Fibroblast of mammary gland (primary cell): ENCODE data around the gene TGM2.

Experiments used
- DNase-seq: peaks from one replicate; pipeline ENCODE4 v3.0.0-alpha.2; 2010; ENCODE audit warnings: low read depth
- H3K4me3 ChIP-seq: 2 replicates; pipeline ENCODE4 v1.5.1; 2011; ENCODE audit warnings: low read depth, mild to moderate bottlenecking, low read length, moderate library complexity; ENCODE audit not compliant: control insufficient read depth
- TF ChIP-seq, protein P1 (sequence below): conservative IDR thresholded peaks from 2 replicates; pipeline ENCODE4 v1.5.1; 2011; ENCODE audit warnings: low read depth, low read length, inconsistent platforms; ENCODE audit not compliant: control insufficient read depth, insufficient read depth

TGM2 gene

DNA sequence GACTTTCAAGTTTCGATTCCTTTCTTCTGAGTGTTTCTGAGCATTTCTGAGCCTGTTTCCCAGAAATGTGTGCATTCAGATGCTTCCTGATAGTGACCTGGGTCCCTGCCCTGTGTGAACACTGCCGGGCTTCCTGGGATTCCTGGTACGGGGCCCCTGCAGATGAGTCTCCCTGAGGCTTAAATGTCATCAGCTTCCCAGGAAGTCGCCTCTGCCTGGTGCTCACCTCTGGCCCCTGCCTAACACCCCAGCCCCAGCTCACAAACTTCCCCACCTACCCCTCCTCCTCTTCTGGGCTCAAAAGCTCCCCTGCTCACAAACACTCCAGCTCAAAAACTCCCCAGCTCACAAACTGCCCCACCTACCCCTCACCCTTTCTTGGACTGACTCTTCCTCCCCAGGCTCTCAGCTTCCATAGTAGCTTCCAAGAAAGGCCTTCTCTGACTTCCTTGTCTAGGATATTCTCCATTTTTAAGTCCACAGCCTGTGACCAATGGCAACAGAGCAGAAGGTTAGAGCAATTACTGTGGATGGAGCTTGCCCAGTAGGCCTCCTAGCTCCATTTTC is 42.0 kb downstream of the TGM2 start:
- DNase-seq, result no peak
- no peak overlapping the region for H3K4me3 ChIP-seq
- TF ChIP-seq, protein P1, sequence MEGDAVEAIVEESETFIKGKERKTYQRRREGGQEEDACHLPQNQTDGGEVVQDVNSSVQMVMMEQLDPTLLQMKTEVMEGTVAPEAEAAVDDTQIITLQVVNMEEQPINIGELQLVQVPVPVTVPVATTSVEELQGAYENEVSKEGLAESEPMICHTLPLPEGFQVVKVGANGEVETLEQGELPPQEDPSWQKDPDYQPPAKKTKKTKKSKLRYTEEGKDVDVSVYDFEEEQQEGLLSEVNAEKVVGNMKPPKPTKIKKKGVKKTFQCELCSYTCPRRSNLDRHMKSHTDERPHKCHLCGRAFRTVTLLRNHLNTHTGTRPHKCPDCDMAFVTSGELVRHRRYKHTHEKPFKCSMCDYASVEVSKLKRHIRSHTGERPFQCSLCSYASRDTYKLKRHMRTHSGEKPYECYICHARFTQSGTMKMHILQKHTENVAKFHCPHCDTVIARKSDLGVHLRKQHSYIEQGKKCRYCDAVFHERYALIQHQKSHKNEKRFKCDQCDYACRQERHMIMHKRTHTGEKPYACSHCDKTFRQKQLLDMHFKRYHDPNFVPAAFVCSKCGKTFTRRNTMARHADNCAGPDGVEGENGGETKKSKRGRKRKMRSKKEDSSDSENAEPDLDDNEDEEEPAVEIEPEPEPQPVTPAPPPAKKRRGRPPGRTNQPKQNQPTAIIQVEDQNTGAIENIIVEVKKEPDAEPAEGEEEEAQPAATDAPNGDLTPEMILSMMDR, result no peak

- no peak overlapping the region for H3K4me3 ChIP-seq
- no peak for DNase-seq
- TF ChIP-seq, protein P1, result no peak
Measured at GRCh38 chr20:38121741-38122140, 43.3 kb downstream of the TGM2 start.

DNA sequence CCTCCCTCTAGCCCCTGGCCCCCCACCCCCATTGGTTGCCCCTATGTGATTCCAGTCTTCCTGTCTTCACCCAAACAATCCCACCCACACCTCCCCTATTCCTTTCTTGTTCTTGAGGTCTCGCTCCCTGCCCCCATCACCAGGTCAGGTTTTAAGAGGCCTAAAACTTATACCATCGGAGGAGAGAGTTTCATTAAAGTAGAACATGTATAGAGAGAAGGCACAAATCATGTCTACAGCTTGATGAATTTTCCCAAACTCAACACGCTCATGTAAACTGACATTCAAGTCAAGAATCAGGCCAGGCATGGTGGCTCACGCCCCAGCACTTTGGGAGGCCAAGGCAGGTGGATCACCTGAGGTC is 44.5 kb downstream of the TGM2 start:
- H3K4me3 ChIP-seq, result no peak overlapping the region
- TF ChIP-seq, protein P1, result no peak
- DNase-seq, result no peak

- no peak for DNase-seq
- TF ChIP-seq, protein P1, result no peak
- no peak overlapping the region for H3K4me3 ChIP-seq
Measured at GRCh38 chr20:38119446-38119845, 45.6 kb downstream of the TGM2 start.

DNA sequence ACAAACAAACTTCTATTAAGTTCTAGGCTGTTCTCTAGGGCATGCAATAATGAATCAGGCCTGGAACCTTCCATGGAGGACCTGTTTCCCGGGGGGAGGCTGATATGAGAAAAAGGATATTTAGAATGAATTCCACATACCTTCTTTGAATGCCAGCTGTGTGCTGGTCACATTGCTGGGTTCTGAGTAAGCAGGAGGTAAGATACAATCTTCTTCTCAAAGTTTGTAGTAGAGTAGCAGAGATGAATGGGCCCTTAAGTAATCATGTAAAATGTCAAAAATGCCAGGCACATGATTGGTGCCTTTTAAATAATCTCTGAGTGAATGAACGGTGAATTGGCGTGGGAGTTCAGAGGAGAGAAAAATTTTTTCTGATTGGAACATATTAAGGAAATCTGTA is 47.4 kb downstream of the TGM2 start:
- DNase-seq, result no peak
- no peak overlapping the region for H3K4me3 ChIP-seq
- TF ChIP-seq, protein P1, result no peak

DNA sequence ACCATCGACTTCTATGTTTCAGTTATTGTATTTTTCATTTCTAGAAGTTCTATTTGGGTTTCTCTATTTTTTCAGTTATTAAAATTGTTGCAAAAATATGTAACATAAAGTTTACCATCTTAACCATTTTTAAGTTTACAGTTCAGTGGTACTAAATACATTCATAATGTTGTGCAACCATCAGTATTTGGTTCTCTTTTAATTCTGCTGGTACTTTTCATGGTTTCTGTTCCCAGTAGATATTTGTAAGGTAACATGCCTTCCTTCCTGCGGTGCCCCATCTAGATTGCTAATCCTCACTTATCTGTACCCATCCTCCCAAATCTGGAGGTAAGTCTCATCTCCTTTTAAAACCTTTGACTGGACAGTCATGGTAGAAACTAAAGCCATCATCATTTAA is 47.9 kb downstream of the TGM2 start:
- no peak overlapping the region for H3K4me3 ChIP-seq
- DNase-seq, result no peak
- TF ChIP-seq, protein P1, result no peak
